IMR-90 (cell line): ENCODE results near the gene POLR2F. TPM values are rescaled to one million over a fixed set of nuclear protein-coding genes. Genes with fewer than 3 reads are reported as not detected.

Experiments
- ATAC-seq: fragments of 200-7000 bp; cut with Tn5 transposase; 2 replicates; pipeline ENCODE4 v1.9.1; 2020; ENCODE audit warnings: low read depth, mild to moderate bottlenecking, moderate library complexity
- BruUV-seq: library from RNA; stranded (reverse); fragments of 400-500 nt; replicated peaks from 2 replicates; lab custom pipeline; 2021; lab: Mats Ljungman, UMichigan
- CTCF ChIA-PET: fragments of 300-600 bp; formaldehyde crosslinking; extraction: SDS; loops from one replicate; lab custom pipeline; 2021; ENCODE audit warnings: antibody characterized with exemption; lab: Yijun Ruan, JAX
- POLR2A ChIA-PET: fragments of 300-600 bp; sonication (Branson Sonifier 250); formaldehyde crosslinking; loops from one replicate; lab custom pipeline; 2022; ENCODE audit warnings: antibody characterized with exemption; ENCODE audit not compliant: unreplicated experiment; lab: Charles Lee
- DNase-seq: peaks from one replicate; pipeline ENCODE4 v3.0.0; 2013
- H2AFZ ChIP-seq: replicated peaks from 2 replicates; pipeline ENCODE3; 2013; ENCODE audit warnings: low read length, mild to moderate bottlenecking; ENCODE audit not compliant: poor library complexity
- H2AK5ac ChIP-seq: 2 replicates; pipeline ENCODE4 v1.6.1; 2013; ENCODE audit warnings: low read depth, low read length, inconsistent platforms
- H2AK9ac ChIP-seq: replicated peaks from 2 replicates; pipeline ENCODE3; 2013; ENCODE audit warnings: mild to moderate bottlenecking, low read depth, low read length, moderate library complexity; ENCODE audit not compliant: poor library complexity
- H2BK120ac ChIP-seq: 2 replicates; pipeline ENCODE4 v1.6.1; 2013; ENCODE audit warnings: low read depth, low read length, inconsistent platforms
- H2BK15ac ChIP-seq: 3 replicates; pipeline ENCODE4 v1.6.1; 2013; ENCODE audit warnings: low read depth, low read length, inconsistent platforms
- H2BK20ac ChIP-seq: 2 replicates; pipeline ENCODE4 v1.6.1; 2013; ENCODE audit warnings: low read depth, mild to moderate bottlenecking, inconsistent platforms, low read length, moderate library complexity
- H2BK5ac ChIP-seq: 2 replicates; pipeline ENCODE4 v1.6.1; 2013; ENCODE audit warnings: mild to moderate bottlenecking, low read depth, low read length, inconsistent platforms; ENCODE audit not compliant: poor library complexity, severe bottlenecking
- H3K14ac ChIP-seq: replicated peaks from 2 replicates; pipeline ENCODE4 v1.6.1; 2013; ENCODE audit warnings: low read depth, low read length, inconsistent platforms
- H3K18ac ChIP-seq: 2 replicates; pipeline ENCODE4 v1.6.1; 2013; ENCODE audit warnings: low read depth, low read length, control low read depth
- H3K23ac ChIP-seq: 2 replicates; pipeline ENCODE4 v1.6.1; 2013; ENCODE audit warnings: low read depth, low read length, inconsistent platforms
- H3K27ac ChIP-seq: 2 replicates; pipeline ENCODE4 v1.5.1; 2013; ENCODE audit warnings: mild to moderate bottlenecking, control low read depth, low read length; ENCODE audit not compliant: insufficient read depth
- H3K27me3 ChIP-seq: 2 replicates; pipeline ENCODE4 v1.6.1; 2013; ENCODE audit warnings: low read length; ENCODE audit not compliant: control insufficient read depth, insufficient read depth
- H3K36me3 ChIP-seq: 2 replicates; pipeline ENCODE4 v1.6.1; 2013; ENCODE audit warnings: low read length, mixed read lengths; ENCODE audit not compliant: control insufficient read depth, insufficient read depth
- H3K4ac ChIP-seq: 2 replicates; pipeline ENCODE4 v1.6.1; 2013; ENCODE audit warnings: low read depth, low read length, inconsistent platforms
- H3K4me1 ChIP-seq: 2 replicates; pipeline ENCODE4 v1.6.1; 2013; ENCODE audit warnings: low read length, mixed read lengths; ENCODE audit not compliant: control insufficient read depth, insufficient read depth
- H3K4me2 ChIP-seq: 2 replicates; pipeline ENCODE4 v1.6.1; 2013; ENCODE audit warnings: low read depth, mild to moderate bottlenecking, control low read depth, low read length, moderate library complexity
- H3K4me3 ChIP-seq: 2 replicates; pipeline ENCODE4 v1.5.1; 2013; ENCODE audit warnings: low read depth, mild to moderate bottlenecking, control low read depth, low read length, moderate library complexity; ENCODE audit not compliant: insufficient read depth
- H3K56ac ChIP-seq: 2 replicates; pipeline ENCODE4 v1.6.1; 2013; ENCODE audit warnings: low read length, inconsistent platforms; ENCODE audit not compliant: insufficient read depth; ENCODE audit errors: extremely low read depth
- H3K79me1 ChIP-seq, 2 experiments: 2 replicates each; pipeline ENCODE4 v1.6.1; 2013; ENCODE audit warnings: low read length in 2 of 2, inconsistent platforms in 1 of 2, low read depth in 1 of 2
- H3K9ac ChIP-seq: 2 replicates; pipeline ENCODE4 v1.6.1; 2013; ENCODE audit warnings: low read depth, low read length, control low read depth
- H3K9me1 ChIP-seq: 2 replicates; pipeline ENCODE4 v1.6.1; 2013; ENCODE audit warnings: low read length, inconsistent platforms; ENCODE audit not compliant: insufficient read depth
- H3K9me3 ChIP-seq: 2 replicates; pipeline ENCODE4 v1.6.1; 2013; ENCODE audit warnings: low read length; ENCODE audit not compliant: control insufficient read depth, insufficient read depth
- H4K20me1 ChIP-seq: 2 replicates; pipeline ENCODE4 v1.6.1; 2013; ENCODE audit warnings: low read length, inconsistent platforms; ENCODE audit not compliant: insufficient read depth
- H4K5ac ChIP-seq: 2 replicates; pipeline ENCODE4 v1.6.1; 2013; ENCODE audit warnings: mild to moderate bottlenecking, low read depth, low read length, control low read depth
- H4K8ac ChIP-seq, 2 experiments: 2 replicates each; pipeline ENCODE4 v1.6.1; 2013; ENCODE audit warnings: low read depth in 2 of 2, low read length in 2 of 2, control low read depth in 1 of 2, inconsistent platforms in 1 of 2
- H4K91ac ChIP-seq: 2 replicates; pipeline ENCODE4 v1.6.1; 2013; ENCODE audit warnings: low read depth, low read length, inconsistent platforms; ENCODE audit not compliant: insufficient read depth
- BHLHE40 ChIP-seq: fragments of 150-350 bp; IDR thresholded peaks from 2 replicates; pipeline ENCODE4 v1.6.1; 2016; ENCODE audit warnings: mild to moderate bottlenecking, low read depth, low read length
- MXI1 ChIP-seq: IDR thresholded peaks from 2 replicates; pipeline ENCODE4 v1.6.1; 2012; ENCODE audit warnings: low read depth, mild to moderate bottlenecking, low read length, moderate library complexity, borderline replicate concordance
- NFE2L2 ChIP-seq: fragments of 150-350 bp; IDR thresholded peaks from 2 replicates; pipeline ENCODE4 v1.6.1; 2016; ENCODE audit warnings: low read depth, mild to moderate bottlenecking, low read length
- POLR2A ChIP-seq: IDR thresholded peaks from 2 replicates; pipeline ENCODE4 v1.6.1; 2012; ENCODE audit warnings: mild to moderate bottlenecking, low read depth, low read length
- WGBS, 2 experiments: methylation state at CpG; one replicate each; pipeline versions ENCODE4 v1.1.5 to v1.1.7; 2013; ENCODE audit warnings: missing lambda C conversion rate in 2 of 2; ENCODE audit not compliant: insufficient read length in 1 of 2; ENCODE audit errors: extremely low coverage in 2 of 2; 5-methylcytosine and 5-hydroxymethylcytosine counted together
- dilution Hi-C: fragments of 300-500 bp; cut with HindIII; formaldehyde crosslinking; loops from one replicate; pipeline ENCODE4 v1.14.3; 2018; ENCODE audit warnings: low sequenced_read_pairs; ENCODE audit not compliant: unreplicated experiment
- in situ Hi-C: fragments of 300-500 bp; cut with MboI; formaldehyde crosslinking; loops from 3 replicates; pipeline ENCODE4 v1.14.3; 2019; ENCODE audit warnings: low sequenced_read_pairs, inconsistent platforms, mixed read lengths
- intact Hi-C: fragments of 100-400 bp; cut with micrococcal nuclease; formaldehyde crosslinking; loops from 2 replicates; pipeline ENCODE4 v1.10.0; 2022
- polyA plus RNA-seq, 3 experiments: library from polyadenylated mRNA; depleted of rRNA; stranded (reverse); fragments of >200 nt; gene quantifications; 2 replicates each; pipeline ENCODE4 v1.2.3, GENCODE V29; 2012; ENCODE audit warnings: low replicate concordance in 1 of 3
- total RNA-seq: library from RNA; depleted of rRNA; stranded (reverse); fragments of >200 nt; gene quantifications from 2 replicates; pipeline ENCODE4 v1.2.3, GENCODE V29; 2012
- TF ChIP-seq, protein P1 (sequence below): conservative IDR thresholded peaks from 2 replicates; pipeline ENCODE4 v1.5.1; 2012; ENCODE audit warnings: mild to moderate bottlenecking, low read depth, low read length, improper control_type of control experiment

POLR2F gene
- total and polyA plus RNA-seq, 2 of the 4 experiments (the other 2 are of a cell fraction) = 26.0 to 147 TPM

DNA sequence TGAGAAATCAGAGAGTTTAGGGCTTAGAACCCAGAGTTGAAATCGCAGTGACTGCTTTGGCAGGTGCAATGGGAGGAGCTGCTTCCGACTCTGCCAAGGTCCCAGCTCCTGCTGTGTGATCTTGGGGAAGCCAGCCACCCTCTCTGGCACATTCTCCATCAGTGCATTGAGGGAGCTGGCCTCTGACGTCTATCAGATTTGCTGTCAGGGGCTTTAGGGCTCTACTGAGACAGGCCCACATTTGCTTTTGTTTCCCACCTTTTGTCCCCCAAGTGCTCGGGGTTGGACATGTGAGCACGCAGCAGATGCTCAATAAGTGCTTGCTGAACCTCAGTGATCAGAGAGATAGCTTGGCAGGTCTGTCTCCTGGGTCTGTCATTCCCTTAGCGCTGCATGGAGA lies 41.5 kb downstream of the POLR2F start:
- Histone ChIP-seq H2AFZ (no peak overlapping the region), H3K18ac (no peak overlapping the region), H4K8ac (no peak overlapping the region), H3K9me1 (peaks cover 11% of the 10 kb centered on the region; the same call in 1 of the 2 replicates), H3K23ac (no peak overlapping the region), H2BK5ac (no peak overlapping the region), H3K56ac (no peak overlapping the region), H3K27me3 (peaks cover 11% of the 10 kb centered on the region; the same call in 1 of the 2 replicates), H3K4me1 (peaks cover 3% of the 10 kb centered on the region; the same call in 1 of the 2 replicates), H4K5ac (no peak overlapping the region), H3K4me2 (no peak overlapping the region), H2BK20ac (no peak overlapping the region), H2AK9ac (no peak overlapping the region), H2BK15ac (no peak overlapping the region), H3K79me1 (no peaks in the 10 kb centered on the region), H4K91ac (no peak overlapping the region), H3K9ac (no peak overlapping the region), H4K20me1 (no peaks in the 10 kb centered on the region), H3K27ac (no peak overlapping the region), H3K9me3 (no peaks in the 10 kb centered on the region), H2BK120ac (no peak overlapping the region), H3K36me3 (no peaks in the 10 kb centered on the region), H2AK5ac (no peak overlapping the region), H3K14ac (no peak overlapping the region), H3K4ac (no peak overlapping the region), H3K4me3 (no peak overlapping the region)
- POLR2A ChIA-PET = interaction anchor here (0.7 kb wide), 1 partner anchor 9 kb away, joined by 3 read pairs; no protein-coding TSS in a partner anchor
- no peak for TF ChIP-seq BHLHE40
- no peak for TF ChIP-seq POLR2A
- TF ChIP-seq NFE2L2 = no peak
- no peak for TF ChIP-seq MXI1
- TF ChIP-seq, protein P1, sequence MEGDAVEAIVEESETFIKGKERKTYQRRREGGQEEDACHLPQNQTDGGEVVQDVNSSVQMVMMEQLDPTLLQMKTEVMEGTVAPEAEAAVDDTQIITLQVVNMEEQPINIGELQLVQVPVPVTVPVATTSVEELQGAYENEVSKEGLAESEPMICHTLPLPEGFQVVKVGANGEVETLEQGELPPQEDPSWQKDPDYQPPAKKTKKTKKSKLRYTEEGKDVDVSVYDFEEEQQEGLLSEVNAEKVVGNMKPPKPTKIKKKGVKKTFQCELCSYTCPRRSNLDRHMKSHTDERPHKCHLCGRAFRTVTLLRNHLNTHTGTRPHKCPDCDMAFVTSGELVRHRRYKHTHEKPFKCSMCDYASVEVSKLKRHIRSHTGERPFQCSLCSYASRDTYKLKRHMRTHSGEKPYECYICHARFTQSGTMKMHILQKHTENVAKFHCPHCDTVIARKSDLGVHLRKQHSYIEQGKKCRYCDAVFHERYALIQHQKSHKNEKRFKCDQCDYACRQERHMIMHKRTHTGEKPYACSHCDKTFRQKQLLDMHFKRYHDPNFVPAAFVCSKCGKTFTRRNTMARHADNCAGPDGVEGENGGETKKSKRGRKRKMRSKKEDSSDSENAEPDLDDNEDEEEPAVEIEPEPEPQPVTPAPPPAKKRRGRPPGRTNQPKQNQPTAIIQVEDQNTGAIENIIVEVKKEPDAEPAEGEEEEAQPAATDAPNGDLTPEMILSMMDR = no peak
- DNase-seq = no peak
- CTCF ChIA-PET = interaction anchor here (0.6 kb wide), 1 partner anchor 22 kb away, joined by 3 read pairs; no protein-coding TSS in a partner anchor
- WGBS, 2 experiments = 70% methylated on average over 3 of the region's 6 CpGs; no CpG with 5 or more reads in 1 of the 2 experiments
- dilution Hi-C loops (no loop called here), in situ Hi-C loops (no loop called here), intact Hi-C loops (no loop called here)
- no peak for ATAC-seq
- BruUV-seq = no TSS peak
